GM19468 (cell line): ENCODE measurements around the gene RAD51B.

Experiments used
- ATAC-seq: cut with Tn5 transposase; IDR thresholded peaks from one replicate; pipeline ENCODE4 v1.9.1; 2021; ENCODE audit warnings: mild to moderate bottlenecking, moderate library complexity, moderate number of reproducible peaks; ENCODE audit not compliant: unreplicated experiment; ENCODE audit errors: extremely low read depth

Gene RAD51B

GRCh38 chr14:68190032-68190431, 370.5 kb downstream of the RAD51B start:
- ATAC-seq: no peak

GRCh38 chr14:68191567-68192321, 372.2 kb downstream of the RAD51B start:
- no peak for ATAC-seq

- no peak for ATAC-seq
Measured at GRCh38 chr14:68192935-68193334, 373.4 kb downstream of the RAD51B start.

GRCh38 chr14:68193970-68194681, 374.5 kb downstream of the RAD51B start:
- no peak for ATAC-seq

GRCh38 chr14:68195126-68195525, 375.5 kb downstream of the RAD51B start:
- no peak for ATAC-seq

- no peak for ATAC-seq
Measured at GRCh38 chr14:68198713-68199495, 379.3 kb downstream of the RAD51B start.

- no peak for ATAC-seq
Measured at GRCh38 chr14:68199554-68200151, 380.1 kb downstream of the RAD51B start.

- no peak for ATAC-seq
Measured at GRCh38 chr14:68203871-68204270, 384.3 kb downstream of the RAD51B start.

- no peak for ATAC-seq
Measured at GRCh38 chr14:68208218-68208617, 388.6 kb downstream of the RAD51B start.

GRCh38 chr14:68208626-68209317, 389.2 kb downstream of the RAD51B start:
- no peak for ATAC-seq

- ATAC-seq: peak; percentile 80
Measured at GRCh38 chr14:68210729-68211299, 391.2 kb downstream of the RAD51B start.

GRCh38 chr14:68211421-68211820, 391.8 kb downstream of the RAD51B start:
- no peak for ATAC-seq

GRCh38 chr14:68211886-68212285, 392.3 kb downstream of the RAD51B start:
- ATAC-seq: no peak

- ATAC-seq: no peak
Measured at GRCh38 chr14:68212361-68212760, 392.8 kb downstream of the RAD51B start.

GRCh38 chr14:68214431-68214830, 394.9 kb downstream of the RAD51B start:
- ATAC-seq: no peak

- no peak for ATAC-seq
Measured at GRCh38 chr14:68215629-68216028, 396.1 kb downstream of the RAD51B start.

- ATAC-seq: no peak
Measured at GRCh38 chr14:68216079-68216478, 396.5 kb downstream of the RAD51B start.

- ATAC-seq: no peak
Measured at GRCh38 chr14:68216957-68217356, 397.4 kb downstream of the RAD51B start.

GRCh38 chr14:68217791-68218340, 398.3 kb downstream of the RAD51B start:
- ATAC-seq: no peak
